Fibroblast of the aortic adventitia (primary cell): ENCODE measurements around the gene KLHL40. TPM values are rescaled to one million over a fixed set of nuclear protein-coding genes. Genes with fewer than 3 reads are reported as not detected.

Experiments
- DNase-seq: peaks from one replicate; pipeline ENCODE4 v3.0.0-alpha.2; 2010; ENCODE audit warnings: low read depth
- H3K4me3 ChIP-seq: 2 replicates; pipeline ENCODE4 v1.5.1; 2011; ENCODE audit warnings: low read depth, mild to moderate bottlenecking, control low read depth, low read length, moderate library complexity
- CTCF ChIP-seq: IDR thresholded peaks from 2 replicates; pipeline ENCODE4 v1.5.1; 2011; ENCODE audit warnings: mild to moderate bottlenecking, low read length, control low read depth, inconsistent platforms; ENCODE audit not compliant: insufficient read depth
- total RNA-seq: library from RNA; depleted of rRNA; stranded (reverse); fragments of >200 nt; gene quantifications from 2 replicates; pipeline ENCODE4 v1.2.3, GENCODE V29; 2012; ENCODE audit warnings: low replicate concordance

KLHL40 gene
- total RNA-seq, 1 donor, result not detected

DNA sequence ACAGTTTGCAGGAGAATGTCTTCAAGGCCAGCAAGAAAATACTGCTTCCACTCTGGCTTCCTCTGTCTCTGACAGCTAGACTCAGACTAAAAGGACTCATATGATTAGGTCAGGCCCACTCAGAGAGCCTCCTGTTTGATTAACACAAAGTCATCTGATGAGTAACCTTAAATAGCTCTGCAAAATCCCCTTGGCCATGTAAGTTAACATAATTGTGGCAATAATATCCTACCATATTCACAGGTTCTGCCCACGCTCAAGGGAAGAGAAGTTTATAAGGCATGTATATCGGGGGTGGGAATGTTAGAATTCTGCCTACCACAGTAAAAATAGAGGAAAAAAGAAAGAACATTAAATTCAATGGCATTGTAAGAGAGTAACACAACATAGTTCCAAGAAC is 37.9 kb downstream of the KLHL40 start:
- no peak overlapping the region for H3K4me3 ChIP-seq
- DNase-seq, result no peak
- no peak for TF ChIP-seq CTCF

DNA sequence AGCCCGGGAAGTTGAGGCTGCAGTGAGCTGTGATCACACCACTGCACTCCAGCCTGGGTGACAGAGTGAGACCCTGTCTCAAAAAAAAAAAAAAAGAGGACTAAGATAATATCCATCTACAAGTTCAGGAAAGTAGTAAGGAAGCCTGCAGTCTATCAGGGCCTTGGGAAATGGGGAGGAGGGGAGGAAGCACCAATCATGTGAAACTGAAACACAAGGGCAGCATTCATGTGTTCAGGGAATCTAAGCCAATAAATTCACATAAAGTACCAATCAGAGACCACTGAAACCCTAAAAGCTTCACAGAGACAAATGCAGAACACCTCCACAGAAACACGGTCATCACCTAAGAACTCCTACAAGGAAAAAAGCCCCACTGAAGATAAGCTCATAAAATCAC is 40.1 kb downstream of the KLHL40 start:
- DNase-seq, result no peak
- no peak for TF ChIP-seq CTCF

DNA sequence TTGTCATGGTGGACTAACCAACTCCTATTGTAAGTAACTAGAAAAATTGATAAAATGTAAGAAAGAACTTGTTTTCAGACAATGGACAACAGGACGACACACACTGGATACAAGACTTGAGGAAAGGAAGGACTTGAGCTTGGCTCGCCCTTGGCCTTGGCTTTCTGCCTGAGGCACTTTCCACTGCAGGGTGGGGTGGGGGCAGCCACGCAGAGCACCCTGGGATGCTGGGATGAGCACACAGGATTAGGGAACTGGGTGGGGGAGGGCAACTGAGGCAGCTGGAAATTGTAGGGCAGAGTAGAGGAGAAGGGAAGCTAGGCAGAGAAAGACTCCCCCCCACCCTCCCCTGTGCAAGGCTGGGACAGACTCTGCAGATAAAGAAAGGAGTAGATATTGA is 42.7 kb downstream of the KLHL40 start:
- no peak for TF ChIP-seq CTCF
- H3K4me3 ChIP-seq, result no peak overlapping the region

More for the DNA sequence above, 40.1 kb downstream of the KLHL40 start:
- no peak overlapping the region for H3K4me3 ChIP-seq

GRCh38 chr3:42728668-42729364 is 43.5 kb downstream of the KLHL40 start:
- no peak overlapping the region for H3K4me3 ChIP-seq
- no peak for TF ChIP-seq CTCF
- no peak for DNase-seq

More for the DNA sequence above, 42.7 kb downstream of the KLHL40 start:
- no peak for DNase-seq

- TF ChIP-seq CTCF, result no peak
- DNase-seq, result peak; percentile 24
- no peak overlapping the region for H3K4me3 ChIP-seq
Measured at GRCh38 chr3:42729404-42730145, 44.2 kb downstream of the KLHL40 start.

- no peak overlapping the region for H3K4me3 ChIP-seq
- TF ChIP-seq CTCF, result no peak
- no peak for DNase-seq
Measured at GRCh38 chr3:42730294-42730693, 45.0 kb downstream of the KLHL40 start.
